ENCODE measurements around the gene ATP6V1F. TPM values are rescaled to one million over a fixed set of nuclear protein-coding genes. Genes with fewer than 3 reads are reported as not detected.

Gene ATP6V1F
- total RNA-seq, 2 experiments from 2014 or later: 49.6 to 54.3 TPM

DNA sequence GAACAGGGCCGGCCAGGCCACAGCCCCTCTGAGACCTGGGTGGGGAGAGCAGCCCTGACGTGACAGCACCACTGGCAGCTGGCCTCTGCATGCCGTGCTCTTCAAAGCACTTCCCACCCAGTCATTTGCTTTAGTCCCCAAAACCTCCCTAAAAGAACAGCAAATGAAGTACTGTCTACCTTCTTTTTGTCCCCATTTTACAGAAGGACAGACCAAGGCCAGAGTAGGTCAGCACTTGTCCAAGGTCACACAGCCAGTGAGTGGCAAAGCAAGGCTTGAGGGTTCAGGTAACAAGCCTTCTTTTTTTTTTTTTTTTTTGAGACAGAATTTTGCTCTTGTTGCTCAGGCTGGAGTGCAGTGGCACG, 15.1 kb downstream of the ATP6V1F start:
- ChIA-PET CTCF (no interaction called here), POLR2A (interaction anchor here (0.7 kb wide), 2 partner anchors 14 to 258 kb away, joined by 3 read pairs; no protein-coding TSS in a partner anchor)
- H3K4me3 Mint-ChIP-seq: no peak overlapping the region
- H3K4me1 ChIP-seq (ENCODE audit: insufficient read depth, low read length): peaks cover 4% of the 10 kb centered on the region
- peaks cover 0 to 2% of the 10 kb centered on the region in 2 experiments for H3K27me3 ChIP-seq (ENCODE audit: control insufficient read depth in 1 of 2, insufficient read depth in 2 of 2, low read length in 2 of 2)
- no peaks in the 10 kb centered on the region for H3K36me3 Mint-ChIP-seq (ENCODE audit: low read depth)
- no peaks in the 10 kb centered on the region for H3K9me3 Mint-ChIP-seq
- H3K9me3 ChIP-seq (ENCODE audit: control insufficient read depth in 1 of 2, insufficient read depth in 1 of 2, low read length in 2 of 2): no peaks in the 10 kb centered on the region
- H3K27ac Mint-ChIP-seq: no peak overlapping the region
- DNase-seq (no peak), ATAC-seq (ENCODE audit: poor library complexity) (no peak)
- H3K4me3 ChIP-seq (ENCODE audit: low read length): no peak overlapping the region
- H3K36me3 ChIP-seq (ENCODE audit: insufficient read depth, low read length): no peaks in the 10 kb centered on the region
- TF ChIP-seq, protein P1, sequence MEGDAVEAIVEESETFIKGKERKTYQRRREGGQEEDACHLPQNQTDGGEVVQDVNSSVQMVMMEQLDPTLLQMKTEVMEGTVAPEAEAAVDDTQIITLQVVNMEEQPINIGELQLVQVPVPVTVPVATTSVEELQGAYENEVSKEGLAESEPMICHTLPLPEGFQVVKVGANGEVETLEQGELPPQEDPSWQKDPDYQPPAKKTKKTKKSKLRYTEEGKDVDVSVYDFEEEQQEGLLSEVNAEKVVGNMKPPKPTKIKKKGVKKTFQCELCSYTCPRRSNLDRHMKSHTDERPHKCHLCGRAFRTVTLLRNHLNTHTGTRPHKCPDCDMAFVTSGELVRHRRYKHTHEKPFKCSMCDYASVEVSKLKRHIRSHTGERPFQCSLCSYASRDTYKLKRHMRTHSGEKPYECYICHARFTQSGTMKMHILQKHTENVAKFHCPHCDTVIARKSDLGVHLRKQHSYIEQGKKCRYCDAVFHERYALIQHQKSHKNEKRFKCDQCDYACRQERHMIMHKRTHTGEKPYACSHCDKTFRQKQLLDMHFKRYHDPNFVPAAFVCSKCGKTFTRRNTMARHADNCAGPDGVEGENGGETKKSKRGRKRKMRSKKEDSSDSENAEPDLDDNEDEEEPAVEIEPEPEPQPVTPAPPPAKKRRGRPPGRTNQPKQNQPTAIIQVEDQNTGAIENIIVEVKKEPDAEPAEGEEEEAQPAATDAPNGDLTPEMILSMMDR (IDR thresholded peaks at IDR 0.05): no peak
- no peak overlapping the region for H3K27ac ChIP-seq (ENCODE audit: low read depth in 1 of 2, low read length in 2 of 2)
- H3K4me1 Mint-ChIP-seq (ENCODE audit: low read depth): no peaks in the 10 kb centered on the region
- no peaks in the 10 kb centered on the region for H3K27me3 Mint-ChIP-seq
- intact Hi-C loops (cut with DNase I, micrococcal nuclease): no loop called here

DNA sequence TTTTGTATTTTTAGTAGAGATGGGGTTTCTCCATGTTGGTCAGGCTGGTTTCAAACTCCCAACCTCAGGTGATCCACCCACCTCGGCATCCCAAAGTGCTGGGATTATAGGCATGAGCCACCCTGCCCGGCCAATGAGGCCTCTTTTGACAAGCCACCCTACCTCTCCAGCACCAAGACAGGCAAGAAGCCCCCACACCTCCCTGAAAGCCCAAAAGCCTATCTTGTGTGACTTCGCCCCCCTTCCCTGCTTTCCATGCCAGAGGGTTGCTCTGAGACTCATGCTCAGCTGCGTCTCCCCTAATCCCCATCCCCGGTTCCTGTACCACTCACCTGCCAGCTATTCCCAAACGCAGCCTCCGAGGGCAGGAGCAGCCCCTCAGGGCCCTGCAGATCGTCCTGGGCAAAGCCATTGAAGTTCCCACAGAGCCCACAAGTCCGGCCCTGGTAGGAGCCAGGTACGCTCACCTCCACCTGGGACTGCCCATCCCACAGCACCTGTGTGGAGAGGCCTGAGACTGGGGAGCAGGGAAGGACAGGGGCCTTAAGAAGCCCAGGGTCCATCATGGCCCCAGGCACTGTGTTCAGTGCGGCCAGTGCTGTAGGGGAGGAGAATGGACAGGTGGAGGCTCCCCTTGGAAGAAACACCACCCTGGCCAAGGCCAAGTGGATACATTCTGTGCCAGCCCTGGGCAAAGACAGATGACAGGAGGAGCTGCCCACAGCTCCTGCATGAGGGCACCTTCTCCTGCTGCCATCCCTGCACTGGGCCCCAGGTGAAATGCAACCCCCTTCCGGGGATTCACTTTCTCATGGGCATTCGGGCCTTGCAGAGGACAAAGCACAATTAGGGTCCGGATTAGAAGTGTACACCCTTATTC, 15.8 kb downstream of the ATP6V1F start:
- no peak overlapping the region for H3K27ac ChIP-seq (ENCODE audit: low read depth in 1 of 2, low read length in 2 of 2)
- H3K4me3 Mint-ChIP-seq: no peak overlapping the region
- H3K27me3 ChIP-seq (ENCODE audit: control insufficient read depth in 1 of 2, insufficient read depth in 2 of 2, low read length in 2 of 2): no peaks in the 10 kb centered on the region
- no peak for ATAC-seq (ENCODE audit: poor library complexity)
- H3K36me3 Mint-ChIP-seq (ENCODE audit: low read depth): no peaks in the 10 kb centered on the region
- no peaks in the 10 kb centered on the region for H3K9me3 Mint-ChIP-seq
- H3K36me3 ChIP-seq (ENCODE audit: insufficient read depth, low read length): no peaks in the 10 kb centered on the region
- CTCF ChIA-PET: no interaction called here
- intact Hi-C loops (cut with DNase I, micrococcal nuclease): no loop called here
- no peaks in the 10 kb centered on the region for H3K9me3 ChIP-seq (ENCODE audit: control insufficient read depth in 1 of 2, insufficient read depth in 1 of 2, low read length in 2 of 2)
- no peak for DNase-seq
- no peaks in the 10 kb centered on the region for H3K27me3 Mint-ChIP-seq
- no peaks in the 10 kb centered on the region for H3K4me1 Mint-ChIP-seq (ENCODE audit: low read depth)
- POLR2A ChIA-PET: interaction anchor here (0.7 kb wide), 2 partner anchors 15 to 257 kb away, joined by 3 read pairs; no protein-coding TSS in a partner anchor
- TF ChIP-seq, protein P1 (IDR thresholded peaks at IDR 0.05): no peak
- H3K4me1 ChIP-seq (ENCODE audit: insufficient read depth, low read length): peaks cover 4% of the 10 kb centered on the region
- H3K27ac Mint-ChIP-seq: no peak overlapping the region
- no peak overlapping the region for H3K4me3 ChIP-seq (ENCODE audit: low read length)

DNA sequence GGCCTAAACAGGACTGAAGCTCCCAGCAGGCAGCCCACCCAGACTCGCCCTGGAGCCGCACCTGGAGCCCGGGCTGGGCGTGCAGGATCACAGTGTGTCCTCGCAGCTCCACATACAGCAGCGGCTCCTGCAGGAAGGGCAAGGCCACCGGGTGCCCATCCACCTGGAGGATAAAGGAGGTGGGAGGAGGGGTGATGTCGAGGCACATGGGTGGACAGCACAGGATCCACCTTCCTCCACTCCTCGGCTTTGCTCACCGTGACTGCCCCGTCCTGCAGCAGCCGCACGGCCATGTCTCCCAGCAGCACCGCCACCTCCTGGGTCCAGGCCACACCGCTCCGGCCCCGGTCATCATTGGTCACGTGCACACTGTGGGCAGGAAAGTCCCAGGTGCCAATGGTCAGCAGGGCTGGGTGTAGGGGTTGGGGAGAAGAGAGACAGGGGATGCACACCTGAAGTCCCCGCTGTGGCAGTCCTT, 16.8 kb downstream of the ATP6V1F start:
- intact Hi-C loops (cut with DNase I, micrococcal nuclease): no loop called here
- H3K4me1 Mint-ChIP-seq (ENCODE audit: low read depth): no peaks in the 10 kb centered on the region
- TF ChIP-seq, protein P1 (IDR thresholded peaks at IDR 0.05): no peak
- ChIA-PET POLR2A (no interaction called here), CTCF (interaction anchor here (4.6 kb wide), 1 partner anchor 17 kb away, joined by 45 read pairs; the partner anchor contains the start of gene ATP6V1F)
- H3K27ac Mint-ChIP-seq: no peak overlapping the region
- no peak overlapping the region for H3K27ac ChIP-seq (ENCODE audit: low read depth in 1 of 2, low read length in 2 of 2)
- H3K36me3 ChIP-seq (ENCODE audit: insufficient read depth, low read length): no peaks in the 10 kb centered on the region
- H3K27me3 ChIP-seq (ENCODE audit: control insufficient read depth in 1 of 2, insufficient read depth in 2 of 2, low read length in 2 of 2): no peaks in the 10 kb centered on the region
- H3K4me1 ChIP-seq (ENCODE audit: insufficient read depth, low read length): peaks cover 10% of the 10 kb centered on the region
- H3K9me3 ChIP-seq (ENCODE audit: control insufficient read depth in 1 of 2, insufficient read depth in 1 of 2, low read length in 2 of 2): no peaks in the 10 kb centered on the region
- H3K9me3 Mint-ChIP-seq: no peaks in the 10 kb centered on the region
- ATAC-seq (ENCODE audit: poor library complexity): no peak
- DNase-seq: no peak
- no peak overlapping the region for H3K4me3 Mint-ChIP-seq
- no peak overlapping the region for H3K4me3 ChIP-seq (ENCODE audit: low read length)
- no peaks in the 10 kb centered on the region for H3K27me3 Mint-ChIP-seq
- H3K36me3 Mint-ChIP-seq (ENCODE audit: low read depth): no peaks in the 10 kb centered on the region
